Astrocyte (in vitro differentiated cells and primary cell): ENCODE data around the gene RAB11B. TPM values are rescaled to one million over a fixed set of nuclear protein-coding genes. Genes with fewer than 3 reads are reported as not detected.

ENCODE experiments used
- DNase-seq: peaks from one replicate; pipeline ENCODE4 v3.0.0-alpha.2; 2010; ENCODE audit warnings: low read depth
- FAIRE-seq: peaks from 2 replicates; lab custom pipeline; 2011; peaks lifted over from hg19 to GRCh38; lab: Jason Lieb, UNC
- H2AFZ ChIP-seq: 2 replicates; pipeline ENCODE4 v1.6.0; 2012; ENCODE audit warnings: low read depth, low read length, inconsistent platforms
- H3K27ac ChIP-seq: 2 replicates; pipeline ENCODE4 v1.5.1; 2011; ENCODE audit warnings: low read depth, low read length, inconsistent platforms
- H3K27me3 ChIP-seq: 2 replicates; pipeline ENCODE4 v1.6.0; 2011; ENCODE audit warnings: low read length, inconsistent platforms; ENCODE audit not compliant: insufficient read depth
- H3K36me3 ChIP-seq: 2 replicates; pipeline ENCODE4 v1.5.1; 2011; ENCODE audit warnings: low read length, inconsistent platforms; ENCODE audit not compliant: insufficient read depth
- H3K4me1 ChIP-seq: 2 replicates; pipeline ENCODE4 v1.5.1; 2011; ENCODE audit warnings: low read length, inconsistent platforms; ENCODE audit not compliant: insufficient read depth
- H3K4me2 ChIP-seq: 2 replicates; pipeline ENCODE4 v1.6.0; 2012; ENCODE audit warnings: low read length, inconsistent platforms
- H3K4me3 ChIP-seq: 2 replicates; pipeline ENCODE4 v1.5.1; 2011; ENCODE audit warnings: low read depth, mild to moderate bottlenecking, low read length, inconsistent platforms; ENCODE audit not compliant: insufficient read depth
- H3K79me2 ChIP-seq: 2 replicates; pipeline ENCODE4 v1.6.0; 2012; ENCODE audit warnings: mild to moderate bottlenecking, low read length, inconsistent platforms; ENCODE audit not compliant: insufficient read depth
- H3K9ac ChIP-seq: 2 replicates; pipeline ENCODE4 v1.6.0; 2012; ENCODE audit warnings: mild to moderate bottlenecking, low read length, inconsistent platforms
- H3K9me3 ChIP-seq: 2 replicates; pipeline ENCODE4 v1.5.1; 2012; ENCODE audit warnings: low read depth, mild to moderate bottlenecking, low read length, inconsistent platforms; ENCODE audit not compliant: insufficient read depth
- H4K20me1 ChIP-seq: 2 replicates; pipeline ENCODE4 v1.6.0; 2012; ENCODE audit warnings: low read length, inconsistent platforms; ENCODE audit not compliant: insufficient read depth
- H3K27ac Mint-ChIP-seq: one replicate; pipeline ENCODE4 v1.8.0; 2021; ENCODE audit warnings: mild to moderate bottlenecking, mixed read lengths; ENCODE audit not compliant: unreplicated experiment
- H3K27me3 Mint-ChIP-seq: one replicate; pipeline ENCODE4 v1.8.0; 2021; ENCODE audit warnings: low read depth, mixed read lengths; ENCODE audit not compliant: unreplicated experiment
- H3K36me3 Mint-ChIP-seq: one replicate; pipeline ENCODE4 v1.8.0; 2021; ENCODE audit warnings: low read depth, mixed read lengths; ENCODE audit not compliant: unreplicated experiment
- H3K4me1 Mint-ChIP-seq: one replicate; pipeline ENCODE4 v1.8.0; 2021; ENCODE audit warnings: low read depth, mixed read lengths; ENCODE audit not compliant: unreplicated experiment
- H3K4me3 Mint-ChIP-seq: one replicate; pipeline ENCODE4 v1.8.0; 2021; ENCODE audit warnings: mild to moderate bottlenecking, moderate library complexity, mixed read lengths; ENCODE audit not compliant: unreplicated experiment
- H3K9me3 Mint-ChIP-seq: one replicate; pipeline ENCODE4 v1.8.0; 2021; ENCODE audit warnings: mild to moderate bottlenecking, mixed read lengths; ENCODE audit not compliant: unreplicated experiment
- CTCF ChIP-seq: IDR thresholded peaks from 2 replicates; pipeline ENCODE4 v1.5.1; 2011; ENCODE audit warnings: low read depth, mild to moderate bottlenecking, inconsistent platforms, low read length, moderate library complexity; ENCODE audit not compliant: insufficient read depth
- EZH2 ChIP-seq: IDR thresholded peaks from 2 replicates; pipeline ENCODE4 v1.6.1; 2012; ENCODE audit warnings: mild to moderate bottlenecking, low read length, inconsistent platforms; ENCODE audit not compliant: insufficient read depth
- total RNA-seq: library from RNA; stranded (reverse); gene quantifications from 2 replicates; pipeline ENCODE4 v1.2.1, GENCODE V29; 2021

The RAB11B gene
- total RNA-seq, 1 donor from 2014 or later, result 85.2 TPM

GRCh38 chr19:8399681-8400188, 9.6 kb downstream of the RAB11B start:
- H3K4me2 ChIP-seq, result no peak overlapping the region
- H3K27ac Mint-ChIP-seq, result no peak overlapping the region
- peaks cover 2% of the 10 kb centered on the region for H3K36me3 Mint-ChIP-seq
- H3K4me3 Mint-ChIP-seq, result no peak overlapping the region
- no peak overlapping the region for H3K9ac ChIP-seq
- H3K4me1 ChIP-seq, result peaks cover 9% of the 10 kb centered on the region
- no peak overlapping the region for H2AFZ ChIP-seq
- H3K4me1 Mint-ChIP-seq, result peaks cover 12% of the 10 kb centered on the region
- no peaks in the 10 kb centered on the region for H3K9me3 ChIP-seq
- no peaks in the 10 kb centered on the region for H3K27me3 ChIP-seq
- peaks cover 56% of the 10 kb centered on the region for H4K20me1 ChIP-seq
- DNase-seq (no peak), FAIRE-seq (no peak)
- no peaks in the 10 kb centered on the region for H3K27me3 Mint-ChIP-seq
- peaks cover 3% of the 10 kb centered on the region for H3K9me3 Mint-ChIP-seq
- H3K4me3 ChIP-seq, result no peak overlapping the region
- no peak for TF ChIP-seq EZH2
- no peak for TF ChIP-seq CTCF
- H3K27ac ChIP-seq, result no peak overlapping the region
- peaks cover 49% of the 10 kb centered on the region for H3K79me2 ChIP-seq
- H3K36me3 ChIP-seq, result peaks cover 3% of the 10 kb centered on the region

DNA sequence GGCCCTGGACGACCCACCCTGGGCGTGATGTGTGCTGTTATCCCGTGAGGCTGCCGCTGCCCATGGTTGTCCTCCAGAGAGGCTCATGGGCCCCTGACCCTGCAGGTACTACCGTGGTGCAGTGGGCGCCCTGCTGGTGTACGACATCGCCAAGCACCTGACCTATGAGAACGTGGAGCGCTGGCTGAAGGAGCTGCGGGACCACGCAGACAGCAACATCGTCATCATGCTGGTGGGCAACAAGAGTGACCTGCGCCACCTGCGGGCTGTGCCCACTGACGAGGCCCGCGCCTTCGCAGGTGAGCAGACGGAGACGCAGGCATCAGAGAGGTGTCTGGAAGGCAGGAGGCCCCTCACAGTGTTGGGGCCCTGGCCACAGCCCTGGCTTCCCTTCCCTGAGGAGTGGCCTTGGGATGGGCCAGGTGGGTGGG, 11.8 kb downstream of the RAB11B start:
- no peak overlapping the region for H3K27ac Mint-ChIP-seq
- TF ChIP-seq CTCF, result no peak
- no peak for TF ChIP-seq EZH2
- no peaks in the 10 kb centered on the region for H3K27me3 Mint-ChIP-seq
- Histone ChIP-seq H3K36me3 (peaks cover 3% of the 10 kb centered on the region), H4K20me1 (peaks cover 35% of the 10 kb centered on the region), H3K27me3 (no peaks in the 10 kb centered on the region), H2AFZ (no peak overlapping the region), H3K9ac (no peak overlapping the region), H3K79me2 (peaks cover 30% of the 10 kb centered on the region), H3K9me3 (no peaks in the 10 kb centered on the region), H3K27ac (no peak overlapping the region), H3K4me3 (no peak overlapping the region), H3K4me1 (peaks cover 7% of the 10 kb centered on the region), H3K4me2 (no peak overlapping the region)
- FAIRE-seq (no peak), DNase-seq (no peak)
- no peaks in the 10 kb centered on the region for H3K9me3 Mint-ChIP-seq
- H3K4me1 Mint-ChIP-seq, result peaks cover 5% of the 10 kb centered on the region
- H3K4me3 Mint-ChIP-seq, result no peak overlapping the region
- H3K36me3 Mint-ChIP-seq, result peaks cover 4% of the 10 kb centered on the region

- H3K27ac ChIP-seq, result no peak overlapping the region
- H3K9me3 ChIP-seq, result no peaks in the 10 kb centered on the region
- peaks cover 17% of the 10 kb centered on the region for H3K79me2 ChIP-seq
- H2AFZ ChIP-seq, result no peak overlapping the region
- H3K27ac Mint-ChIP-seq, result no peak overlapping the region
- H3K27me3 Mint-ChIP-seq, result no peaks in the 10 kb centered on the region
- H3K9me3 Mint-ChIP-seq, result no peaks in the 10 kb centered on the region
- DNase-seq (no peak), FAIRE-seq (no peak)
- TF ChIP-seq EZH2 (no peak), CTCF (no peak)
- peaks cover 3% of the 10 kb centered on the region for H3K36me3 ChIP-seq
- H4K20me1 ChIP-seq, result peaks cover 22% of the 10 kb centered on the region
- no peaks in the 10 kb centered on the region for H3K4me1 Mint-ChIP-seq
- H3K4me3 ChIP-seq, result no peak overlapping the region
- no peak overlapping the region for H3K4me3 Mint-ChIP-seq
- H3K4me1 ChIP-seq, result no peaks in the 10 kb centered on the region
- H3K27me3 ChIP-seq, result no peaks in the 10 kb centered on the region
- H3K9ac ChIP-seq, result no peak overlapping the region
- H3K4me2 ChIP-seq, result no peak overlapping the region
- H3K36me3 Mint-ChIP-seq, result peaks cover 4% of the 10 kb centered on the region
Observed at GRCh38 chr19:8403098-8403819, 13.1 kb downstream of the RAB11B start.
